Neural cell (in vitro differentiated cells): ENCODE measurements around the gene MPDZ. TPM values are rescaled to one million over a fixed set of nuclear protein-coding genes. Genes with fewer than 3 reads are reported as not detected.

ENCODE experiments used
- H2AFZ ChIP-seq: fragments of 200-600, 300-800 bp; sonication (generic), shearing (Covaris generic); 2 replicates; pipeline ENCODE4 v1.6.0; 2014; ENCODE audit warnings: low read depth, mild to moderate bottlenecking, antibody characterized with exemption, low read length, moderate library complexity
- H3F3A ChIP-seq: fragments of 200-600 bp; shearing (Covaris generic); 2 replicates; pipeline ENCODE4 v1.6.1; 2016; ENCODE audit warnings: mild to moderate bottlenecking, moderate library complexity, mixed read lengths, antibody characterized with exemption, low read length; ENCODE audit not compliant: insufficient read depth, poor library complexity, severe bottlenecking
- H3K27ac ChIP-seq: fragments of 200-600, 300-800 bp; sonication (generic), shearing (Covaris generic); 2 replicates; pipeline ENCODE4 v1.5.1; 2014; ENCODE audit warnings: mild to moderate bottlenecking, low read length, moderate library complexity
- H3K27me3 ChIP-seq: fragments of 300-800, 200-600 bp; sonication (generic), shearing (Covaris generic); 2 replicates; pipeline ENCODE4 v1.6.0; 2014; ENCODE audit warnings: mild to moderate bottlenecking, low read depth, low read length, moderate library complexity; ENCODE audit not compliant: insufficient read depth
- H3K36me3 ChIP-seq: fragments of 300-800, 200-600 bp; sonication (generic), shearing (Covaris generic); 2 replicates; pipeline ENCODE4 v1.5.1; 2014; ENCODE audit warnings: mild to moderate bottlenecking, antibody characterized with exemption, low read length, moderate library complexity; ENCODE audit not compliant: insufficient read depth
- H3K4me2 ChIP-seq: fragments of 300-800, 200-600 bp; sonication (generic), shearing (Covaris generic); 2 replicates; pipeline ENCODE4 v1.6.0; 2014; ENCODE audit warnings: mild to moderate bottlenecking, low read length
- H3K4me3 ChIP-seq: fragments of 300-800, 200-600 bp; sonication (generic), shearing (Covaris generic); 2 replicates; pipeline ENCODE4 v1.5.1; 2014; ENCODE audit warnings: mild to moderate bottlenecking, low read length, moderate library complexity
- H3K79me2 ChIP-seq: fragments of 200-600 bp; shearing (Covaris generic); replicated peaks from 2 replicates; pipeline ENCODE4 v1.6.0; 2014; ENCODE audit warnings: mild to moderate bottlenecking, low read length, moderate library complexity; ENCODE audit not compliant: insufficient read depth
- H3K9ac ChIP-seq: fragments of 300-800, 200-600 bp; sonication (generic), shearing (Covaris generic); 2 replicates; pipeline ENCODE4 v1.6.1; 2016; ENCODE audit warnings: mild to moderate bottlenecking, low read length, mixed read lengths
- H3K9me2 ChIP-seq: fragments of 200-600 bp; shearing (Covaris generic); 2 replicates; pipeline ENCODE4 v1.6.1; 2016; ENCODE audit warnings: mild to moderate bottlenecking, low read length, mixed read lengths; ENCODE audit not compliant: insufficient read depth
- H3K9me3 ChIP-seq: fragments of 200-600, 300-800 bp; sonication (generic), shearing (Covaris generic); 2 replicates; pipeline ENCODE4 v1.6.1; 2016; ENCODE audit warnings: mild to moderate bottlenecking, mixed run types, low read length, moderate library complexity, mixed read lengths
- H4K20me1 ChIP-seq: fragments of 200-600 bp; shearing (Covaris generic); 2 replicates; pipeline ENCODE4 v1.6.1; 2016; ENCODE audit warnings: mild to moderate bottlenecking, mixed run types; ENCODE audit not compliant: insufficient read depth
- CTCF ChIP-seq: fragments of 450-650 bp; IDR thresholded peaks from 2 replicates; pipeline ENCODE4 v1.5.1; 2014; ENCODE audit warnings: antibody characterized with exemption, mild to moderate bottlenecking, moderate library complexity; ENCODE audit not compliant: poor library complexity, severe bottlenecking
- EP300 ChIP-seq: fragments of 450-650 bp; conservative IDR thresholded peaks from 2 replicates; pipeline ENCODE4 v1.6.1; 2014; ENCODE audit warnings: antibody characterized with exemption, mild to moderate bottlenecking, moderate library complexity; ENCODE audit not compliant: poor library complexity, severe bottlenecking
- EZH2 ChIP-seq: fragments of 200-600, 300-800 bp; shearing (Covaris generic), sonication (generic); IDR thresholded peaks from 2 replicates; pipeline ENCODE4 v1.6.1; 2014; ENCODE audit warnings: antibody characterized with exemption, low read length, borderline replicate concordance, mild to moderate bottlenecking; ENCODE audit not compliant: insufficient read depth, poor library complexity, severe bottlenecking
- MXI1 ChIP-seq: fragments of 450-650 bp; conservative IDR thresholded peaks from 2 replicates; pipeline ENCODE4 v1.6.1; 2014; ENCODE audit warnings: antibody characterized with exemption, mild to moderate bottlenecking; ENCODE audit not compliant: poor library complexity, severe bottlenecking
- POLR2AphosphoS5 ChIP-seq: IDR thresholded peaks from 2 replicates; pipeline ENCODE4 v1.6.1; 2012
- RAD21 ChIP-seq: fragments of 450-650 bp; conservative IDR thresholded peaks from 2 replicates; pipeline ENCODE4 v1.6.1; 2014; ENCODE audit warnings: antibody characterized with exemption, mild to moderate bottlenecking, moderate library complexity
- SMC3 ChIP-seq: fragments of 450-650 bp; conservative IDR thresholded peaks from 2 replicates; pipeline ENCODE4 v1.6.1; 2014; ENCODE audit warnings: antibody characterized with exemption, mild to moderate bottlenecking, moderate library complexity; ENCODE audit not compliant: poor library complexity
- TAF1 ChIP-seq: IDR thresholded peaks from 2 replicates; pipeline ENCODE4 v1.6.1; 2012; ENCODE audit warnings: low read depth
- polyA plus RNA-seq: library from polyadenylated mRNA; depleted of rRNA; stranded (reverse); fragments of >200 nt; gene quantifications from 2 replicates; pipeline ENCODE4 v1.2.3, GENCODE V29; 2014
- TF ChIP-seq, protein P1 (sequence below): IDR thresholded peaks from 2 replicates; pipeline ENCODE4 v1.6.1; 2012; ENCODE audit warnings: borderline replicate concordance

MPDZ gene
- polyA plus RNA-seq, 1 donor from 2014 or later = 13.1 TPM

- no peaks in the 10 kb centered on the region for H3F3A ChIP-seq
- no peak overlapping the region for H3K4me3 ChIP-seq
- H2AFZ ChIP-seq = no peak overlapping the region
- no peak overlapping the region for H3K27ac ChIP-seq
- no peak overlapping the region for H3K9ac ChIP-seq
- H3K27me3 ChIP-seq = no peaks in the 10 kb centered on the region
- no peaks in the 10 kb centered on the region for H3K36me3 ChIP-seq
- no peaks in the 10 kb centered on the region for H3K79me2 ChIP-seq
- TF ChIP-seq POLR2AphosphoS5 (no peak), RAD21 (no peak), EP300 (no peak), EZH2 (no peak), MXI1 (no peak), TAF1 (no peak), SMC3 (no peak)
- TF ChIP-seq, protein P1, sequence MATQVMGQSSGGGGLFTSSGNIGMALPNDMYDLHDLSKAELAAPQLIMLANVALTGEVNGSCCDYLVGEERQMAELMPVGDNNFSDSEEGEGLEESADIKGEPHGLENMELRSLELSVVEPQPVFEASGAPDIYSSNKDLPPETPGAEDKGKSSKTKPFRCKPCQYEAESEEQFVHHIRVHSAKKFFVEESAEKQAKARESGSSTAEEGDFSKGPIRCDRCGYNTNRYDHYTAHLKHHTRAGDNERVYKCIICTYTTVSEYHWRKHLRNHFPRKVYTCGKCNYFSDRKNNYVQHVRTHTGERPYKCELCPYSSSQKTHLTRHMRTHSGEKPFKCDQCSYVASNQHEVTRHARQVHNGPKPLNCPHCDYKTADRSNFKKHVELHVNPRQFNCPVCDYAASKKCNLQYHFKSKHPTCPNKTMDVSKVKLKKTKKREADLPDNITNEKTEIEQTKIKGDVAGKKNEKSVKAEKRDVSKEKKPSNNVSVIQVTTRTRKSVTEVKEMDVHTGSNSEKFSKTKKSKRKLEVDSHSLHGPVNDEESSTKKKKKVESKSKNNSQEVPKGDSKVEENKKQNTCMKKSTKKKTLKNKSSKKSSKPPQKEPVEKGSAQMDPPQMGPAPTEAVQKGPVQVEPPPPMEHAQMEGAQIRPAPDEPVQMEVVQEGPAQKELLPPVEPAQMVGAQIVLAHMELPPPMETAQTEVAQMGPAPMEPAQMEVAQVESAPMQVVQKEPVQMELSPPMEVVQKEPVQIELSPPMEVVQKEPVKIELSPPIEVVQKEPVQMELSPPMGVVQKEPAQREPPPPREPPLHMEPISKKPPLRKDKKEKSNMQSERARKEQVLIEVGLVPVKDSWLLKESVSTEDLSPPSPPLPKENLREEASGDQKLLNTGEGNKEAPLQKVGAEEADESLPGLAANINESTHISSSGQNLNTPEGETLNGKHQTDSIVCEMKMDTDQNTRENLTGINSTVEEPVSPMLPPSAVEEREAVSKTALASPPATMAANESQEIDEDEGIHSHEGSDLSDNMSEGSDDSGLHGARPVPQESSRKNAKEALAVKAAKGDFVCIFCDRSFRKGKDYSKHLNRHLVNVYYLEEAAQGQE = no peak
- H4K20me1 ChIP-seq = no peaks in the 10 kb centered on the region
- H3K9me2 ChIP-seq = no peaks in the 10 kb centered on the region
- no peak overlapping the region for H3K4me2 ChIP-seq
- H3K9me3 ChIP-seq = no peaks in the 10 kb centered on the region
Measured at GRCh38 chr9:13082796-13083195, 196.7 kb downstream of the MPDZ start.

DNA sequence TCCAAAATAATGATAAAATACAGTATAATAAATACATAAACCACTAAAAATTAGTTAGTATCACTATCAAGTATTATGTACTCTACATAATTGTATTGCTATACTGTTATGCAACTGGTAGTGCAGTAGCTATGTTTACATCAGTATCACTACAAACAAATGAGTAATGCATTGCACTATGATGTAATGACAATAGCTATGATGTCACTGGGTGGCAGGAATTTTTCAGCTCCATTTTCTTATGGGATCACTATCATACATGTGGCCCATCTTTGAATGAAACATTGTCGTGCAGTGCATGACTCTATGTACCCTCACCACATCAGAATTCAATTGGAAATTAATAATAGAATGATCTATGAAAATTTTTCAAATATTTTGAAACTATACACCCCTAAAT, 201.3 kb downstream of the MPDZ start:
- Histone ChIP-seq H3K27ac (no peak overlapping the region), H3K27me3 (no peaks in the 10 kb centered on the region), H3K9me3 (no peaks in the 10 kb centered on the region), H3K36me3 (no peaks in the 10 kb centered on the region), H3K79me2 (no peaks in the 10 kb centered on the region), H3F3A (no peaks in the 10 kb centered on the region), H2AFZ (no peak overlapping the region), H3K4me2 (no peak overlapping the region), H3K9ac (no peak overlapping the region), H4K20me1 (no peaks in the 10 kb centered on the region), H3K9me2 (no peaks in the 10 kb centered on the region), H3K4me3 (no peak overlapping the region)
- TF ChIP-seq POLR2AphosphoS5 (no peak), EP300 (no peak), EZH2 (no peak), RAD21 (no peak), SMC3 (no peak), CTCF (no peak), MXI1 (no peak), TAF1 (no peak)
- TF ChIP-seq, protein P1 = no peak
